PC-3 (cell line): Measurements from ENCODE around the gene C11orf24.

Source experiments
- EZH2 ChIP-seq: fragments of 300-600 bp; sonication (generic); IDR thresholded peaks from one replicate; pipeline ENCODE4 v1.6.1; 2017; ENCODE audit warnings: antibody characterized with exemption, mild to moderate bottlenecking, low read length; ENCODE audit not compliant: unreplicated experiment
- EZH2phosphoT487 ChIP-seq: fragments of 300-600 bp; sonication (generic); IDR thresholded peaks from 2 replicates; pipeline ENCODE4 v1.6.1; 2018; ENCODE audit warnings: mild to moderate bottlenecking, antibody characterized with exemption, low read length, borderline replicate concordance
- TF ChIP-seq, protein P1 (sequence below): fragments of 300-600 bp; sonication (generic); conservative IDR thresholded peaks from 2 replicates; pipeline ENCODE4 v1.5.1; 2017; ENCODE audit warnings: antibody characterized with exemption, low read depth, mild to moderate bottlenecking, low read length

DNA sequence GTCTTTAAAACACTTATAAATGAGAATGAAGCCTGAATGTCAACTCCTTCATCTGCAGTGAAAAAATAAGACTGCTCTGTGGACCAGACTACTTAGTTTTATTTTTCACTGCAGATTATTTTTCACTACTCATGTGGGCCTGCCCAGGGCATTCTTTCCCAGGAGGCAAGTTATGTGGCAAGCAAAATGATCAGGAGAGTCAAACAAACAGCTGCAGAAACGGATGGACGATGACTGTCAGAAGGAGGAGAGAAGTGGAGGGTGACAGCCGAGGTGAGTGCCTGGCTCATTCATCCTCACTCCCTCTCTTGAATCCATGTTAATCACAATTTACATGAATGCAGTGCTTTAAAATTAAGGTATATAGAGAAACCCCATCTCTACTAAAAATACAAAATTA, 34.9 kb upstream of the C11orf24 start:
- TF ChIP-seq, protein P1, sequence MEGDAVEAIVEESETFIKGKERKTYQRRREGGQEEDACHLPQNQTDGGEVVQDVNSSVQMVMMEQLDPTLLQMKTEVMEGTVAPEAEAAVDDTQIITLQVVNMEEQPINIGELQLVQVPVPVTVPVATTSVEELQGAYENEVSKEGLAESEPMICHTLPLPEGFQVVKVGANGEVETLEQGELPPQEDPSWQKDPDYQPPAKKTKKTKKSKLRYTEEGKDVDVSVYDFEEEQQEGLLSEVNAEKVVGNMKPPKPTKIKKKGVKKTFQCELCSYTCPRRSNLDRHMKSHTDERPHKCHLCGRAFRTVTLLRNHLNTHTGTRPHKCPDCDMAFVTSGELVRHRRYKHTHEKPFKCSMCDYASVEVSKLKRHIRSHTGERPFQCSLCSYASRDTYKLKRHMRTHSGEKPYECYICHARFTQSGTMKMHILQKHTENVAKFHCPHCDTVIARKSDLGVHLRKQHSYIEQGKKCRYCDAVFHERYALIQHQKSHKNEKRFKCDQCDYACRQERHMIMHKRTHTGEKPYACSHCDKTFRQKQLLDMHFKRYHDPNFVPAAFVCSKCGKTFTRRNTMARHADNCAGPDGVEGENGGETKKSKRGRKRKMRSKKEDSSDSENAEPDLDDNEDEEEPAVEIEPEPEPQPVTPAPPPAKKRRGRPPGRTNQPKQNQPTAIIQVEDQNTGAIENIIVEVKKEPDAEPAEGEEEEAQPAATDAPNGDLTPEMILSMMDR = no peak
- no peak for TF ChIP-seq EZH2
- no peak for TF ChIP-seq EZH2phosphoT487
